Kidney epithelial cell (primary cell): ENCODE results near the gene NDUFB2. TPM values are rescaled to one million over a fixed set of nuclear protein-coding genes. Genes with fewer than 3 reads are reported as not detected.

Experiments used
- DNase-seq: peaks from one replicate; pipeline ENCODE4 v3.0.0-alpha.2; 2010; ENCODE audit warnings: low read depth
- H3K27me3 ChIP-seq: 2 replicates; pipeline ENCODE4 v1.6.0; 2011; ENCODE audit warnings: low read length; ENCODE audit not compliant: control insufficient read depth, insufficient read depth
- H3K36me3 ChIP-seq: 2 replicates; pipeline ENCODE4 v1.5.1; 2011; ENCODE audit warnings: low read length; ENCODE audit not compliant: control insufficient read depth, insufficient read depth
- H3K4me3 ChIP-seq: 2 replicates; pipeline ENCODE4 v1.5.1; 2011; ENCODE audit warnings: low read depth, mild to moderate bottlenecking, control low read depth, low read length
- CTCF ChIP-seq: IDR thresholded peaks from 2 replicates; pipeline ENCODE4 v1.5.1; 2011; ENCODE audit warnings: mild to moderate bottlenecking, moderate library complexity, low read length, control low read depth, inconsistent platforms; ENCODE audit not compliant: insufficient read depth, poor library complexity, severe bottlenecking
- total RNA-seq: library from RNA; depleted of rRNA; stranded (reverse); fragments of >200 nt; gene quantifications from 2 replicates; pipeline ENCODE4 v1.2.3, GENCODE V29; 2015

Gene NDUFB2
- total RNA-seq, 1 donor from 2014 or later, result 221 TPM

GRCh38 chr7:140744005-140744404 is 47.5 kb downstream of the NDUFB2 start:
- no peak for TF ChIP-seq CTCF
- DNase-seq, result no peak
- Histone ChIP-seq H3K27me3 (no peaks in the 10 kb centered on the region), H3K4me3 (no peak overlapping the region), H3K36me3 (no peaks in the 10 kb centered on the region)

- TF ChIP-seq CTCF, result no peak
- H3K4me3 ChIP-seq, result no peak overlapping the region
- DNase-seq, result no peak
These were observed 49.0 kb downstream of the NDUFB2 start for GRCh38 chr7:140745266-140746058.

GRCh38 chr7:140746751-140747150 is 50.2 kb downstream of the NDUFB2 start:
- Histone ChIP-seq H3K4me3 (no peak overlapping the region), H3K27me3 (no peaks in the 10 kb centered on the region), H3K36me3 (no peaks in the 10 kb centered on the region)
- no peak for TF ChIP-seq CTCF
- DNase-seq, result no peak

More at GRCh38 chr7:140745266-140746058, 49.0 kb downstream of the NDUFB2 start:
- H3K27me3 ChIP-seq, result no peaks in the 10 kb centered on the region
- no peaks in the 10 kb centered on the region for H3K36me3 ChIP-seq

- TF ChIP-seq CTCF, result no peak
- Histone ChIP-seq H3K27me3 (no peaks in the 10 kb centered on the region), H3K36me3 (no peaks in the 10 kb centered on the region), H3K4me3 (no peak overlapping the region)
- no peak for DNase-seq
These were observed 56.0 kb downstream of the NDUFB2 start for GRCh38 chr7:140752533-140752932.

GRCh38 chr7:140754506-140754905 is 58.0 kb downstream of the NDUFB2 start:
- no peak for TF ChIP-seq CTCF
- Histone ChIP-seq H3K27me3 (no peaks in the 10 kb centered on the region), H3K4me3 (no peak overlapping the region), H3K36me3 (no peaks in the 10 kb centered on the region)
- DNase-seq, result no peak

Other genes starting within 250 kb of the NDUFB2 start
- gene MKRN1, start 217.2 kb upstream of the NDUFB2 start, total RNA-seq, result 58.3 and 62.9 TPM in 2 replicates
- 11.2 and 14.8 TPM in 2 replicates for gene DENND2A, start 55.9 kb upstream of the NDUFB2 start, total RNA-seq
- gene ADCK2, start 23.8 kb upstream of the NDUFB2 start, total RNA-seq, result 40.3 and 40.9 TPM in 2 replicates
- gene BRAF, start 228.2 kb downstream of the NDUFB2 start, total RNA-seq, result 13.3 and 16.4 TPM in 2 replicates